Activated CD4-positive, alpha-beta T cell treated with anti-CD3 and anti-CD28 coated beads, Interleukin-2, amount 10 ng/mL, durations not matched to agents 24 days and 14 days (primary cell): Measurements from ENCODE around the gene CACNA1C. TPM values are rescaled to one million over a fixed set of nuclear protein-coding genes. Genes with fewer than 3 reads are reported as not detected.

Experiments used
- DNase-seq: peaks from one replicate; pipeline ENCODE4 v3.0.0; 2022
- H3K27ac Mint-ChIP-seq: one replicate; pipeline ENCODE4 v1.8.0; 2022; ENCODE audit warnings: mild to moderate bottlenecking, mixed read lengths
- H3K27me3 Mint-ChIP-seq: one replicate; pipeline ENCODE4 v1.8.0; 2022; ENCODE audit warnings: mixed read lengths
- H3K36me3 Mint-ChIP-seq: one replicate; pipeline ENCODE4 v1.8.0; 2022; ENCODE audit warnings: low read depth, mild to moderate bottlenecking, mixed read lengths
- H3K4me1 Mint-ChIP-seq: one replicate; pipeline ENCODE4 v1.8.0; 2021; ENCODE audit warnings: mixed read lengths
- H3K4me3 Mint-ChIP-seq: one replicate; pipeline ENCODE4 v1.8.0; 2022; ENCODE audit warnings: mild to moderate bottlenecking, moderate library complexity, mixed read lengths
- H3K9me3 Mint-ChIP-seq: one replicate; pipeline ENCODE4 v1.8.0; 2021; ENCODE audit warnings: mixed read lengths
- intact Hi-C: fragments of 100-400 bp; cut with micrococcal nuclease; formaldehyde crosslinking; loops from one replicate; pipeline ENCODE4 v1.15.1; 2023
- total RNA-seq: library from RNA; stranded (reverse); gene quantifications from 2 replicates; pipeline ENCODE4 v1.2.3, GENCODE V29; 2022

The CACNA1C gene
- total RNA-seq, 1 donor from 2014 or later, result 0.07 TPM

- no peak overlapping the region for H3K4me3 Mint-ChIP-seq
- no peak for DNase-seq
- no peak overlapping the region for H3K27ac Mint-ChIP-seq
- H3K36me3 Mint-ChIP-seq, result no peaks in the 10 kb centered on the region
- no peaks in the 10 kb centered on the region for H3K4me1 Mint-ChIP-seq
- intact Hi-C loops, result no loop called here
- H3K27me3 Mint-ChIP-seq, result peaks cover 1% of the 10 kb centered on the region
- H3K9me3 Mint-ChIP-seq, result no peaks in the 10 kb centered on the region
These were observed 253.2 kb downstream of the CACNA1C start for GRCh38 chr12:2306012-2306411.

- DNase-seq, result no peak
- H3K36me3 Mint-ChIP-seq, result no peaks in the 10 kb centered on the region
- peaks cover 1% of the 10 kb centered on the region for H3K27me3 Mint-ChIP-seq
- intact Hi-C loops, result no loop called here
- H3K4me1 Mint-ChIP-seq, result no peaks in the 10 kb centered on the region
- no peak overlapping the region for H3K27ac Mint-ChIP-seq
- no peaks in the 10 kb centered on the region for H3K9me3 Mint-ChIP-seq
- no peak overlapping the region for H3K4me3 Mint-ChIP-seq
These were observed 253.9 kb downstream of the CACNA1C start for GRCh38 chr12:2306735-2307134.

GRCh38 chr12:2307550-2307949, 254.8 kb downstream of the CACNA1C start:
- no peak overlapping the region for H3K27ac Mint-ChIP-seq
- no peak for DNase-seq
- intact Hi-C loops, result no loop called here
- no peaks in the 10 kb centered on the region for H3K36me3 Mint-ChIP-seq
- no peaks in the 10 kb centered on the region for H3K9me3 Mint-ChIP-seq
- H3K4me1 Mint-ChIP-seq, result no peaks in the 10 kb centered on the region
- H3K4me3 Mint-ChIP-seq, result no peak overlapping the region
- peaks cover 1% of the 10 kb centered on the region for H3K27me3 Mint-ChIP-seq

DNA sequence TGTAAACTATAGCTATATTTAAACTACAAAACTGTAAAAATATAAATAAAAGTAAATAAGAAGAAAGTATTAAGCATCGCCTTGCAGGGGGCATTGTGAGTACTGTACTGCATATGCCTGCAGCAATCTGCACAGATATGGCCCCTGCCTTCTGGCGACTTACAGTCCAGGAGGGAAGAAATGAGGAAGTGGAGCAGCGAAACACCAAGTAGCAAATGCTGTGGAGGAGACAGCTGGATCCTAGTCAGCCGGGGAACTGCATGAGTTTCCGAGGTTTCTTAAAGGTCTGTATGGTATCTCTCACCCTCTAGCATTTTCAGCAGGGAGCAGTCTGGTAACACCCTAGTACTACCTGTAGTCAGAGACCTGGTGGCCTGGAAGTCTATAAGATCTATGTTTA, 256.9 kb downstream of the CACNA1C start:
- no peak for DNase-seq
- intact Hi-C loops, result no loop called here
- Mint-ChIP-seq H3K36me3 (no peaks in the 10 kb centered on the region), H3K27me3 (peaks cover 1% of the 10 kb centered on the region), H3K9me3 (no peaks in the 10 kb centered on the region), H3K27ac (no peak overlapping the region), H3K4me3 (no peak overlapping the region), H3K4me1 (no peaks in the 10 kb centered on the region)

- Mint-ChIP-seq H3K4me1 (no peaks in the 10 kb centered on the region), H3K36me3 (no peaks in the 10 kb centered on the region), H3K27me3 (peaks cover 1% of the 10 kb centered on the region), H3K9me3 (no peaks in the 10 kb centered on the region), H3K27ac (no peak overlapping the region), H3K4me3 (no peak overlapping the region)
- no peak for DNase-seq
- intact Hi-C loops, result no loop called here
These were observed 258.4 kb downstream of the CACNA1C start for GRCh38 chr12:2311020-2311778.

DNA sequence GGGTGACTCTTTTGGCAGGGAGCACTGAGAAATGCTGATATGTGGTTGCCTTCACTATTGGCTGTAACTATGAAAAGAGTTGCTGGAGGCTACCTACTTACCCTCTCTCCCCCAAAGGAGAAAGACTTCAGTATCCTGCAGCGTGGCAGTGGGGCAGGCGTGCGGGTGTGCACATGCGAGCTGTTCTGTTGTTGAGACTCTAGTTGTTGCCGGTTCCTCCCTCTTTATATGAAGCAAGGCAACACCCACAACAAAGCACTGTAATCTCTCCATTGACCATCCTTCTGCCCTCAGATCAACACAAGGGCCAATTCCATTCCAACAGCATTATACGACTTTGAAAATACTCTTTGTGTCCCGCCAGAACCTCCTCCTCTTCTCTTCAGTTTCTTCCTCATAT, 259.4 kb downstream of the CACNA1C start:
- no peak overlapping the region for H3K4me3 Mint-ChIP-seq
- no peaks in the 10 kb centered on the region for H3K36me3 Mint-ChIP-seq
- peaks cover 1% of the 10 kb centered on the region for H3K27me3 Mint-ChIP-seq
- intact Hi-C loops, result no loop called here
- H3K27ac Mint-ChIP-seq, result no peak overlapping the region
- H3K9me3 Mint-ChIP-seq, result no peaks in the 10 kb centered on the region
- no peak for DNase-seq
- no peaks in the 10 kb centered on the region for H3K4me1 Mint-ChIP-seq

- Mint-ChIP-seq H3K4me1 (no peaks in the 10 kb centered on the region), H3K27me3 (peaks cover 1% of the 10 kb centered on the region), H3K36me3 (no peaks in the 10 kb centered on the region), H3K27ac (no peak overlapping the region), H3K4me3 (no peak overlapping the region), H3K9me3 (no peaks in the 10 kb centered on the region)
- intact Hi-C loops, result no loop called here
- no peak for DNase-seq
These were observed 260.0 kb downstream of the CACNA1C start for GRCh38 chr12:2312770-2313169.

DNA sequence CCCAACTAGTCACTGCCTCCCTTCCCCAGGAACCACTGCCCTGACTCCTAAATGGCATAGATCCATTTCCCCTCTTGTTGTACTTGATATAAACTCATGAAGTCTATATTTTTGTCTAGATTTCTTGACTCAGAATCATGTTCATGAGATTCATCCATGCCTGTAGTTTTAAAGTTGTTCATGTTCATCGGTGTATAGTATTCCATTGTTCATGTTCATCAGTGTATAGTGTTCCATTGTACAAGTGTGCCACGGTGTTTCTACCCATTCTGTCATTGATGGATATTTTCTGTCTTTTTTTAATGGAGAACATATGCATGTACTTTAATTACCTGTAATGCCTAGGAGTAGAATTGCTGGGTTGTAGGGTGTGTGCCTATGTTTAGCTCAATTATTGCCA, 261.7 kb downstream of the CACNA1C start:
- intact Hi-C loops, result no loop called here
- Mint-ChIP-seq H3K36me3 (no peaks in the 10 kb centered on the region), H3K4me3 (no peak overlapping the region)

DNA sequence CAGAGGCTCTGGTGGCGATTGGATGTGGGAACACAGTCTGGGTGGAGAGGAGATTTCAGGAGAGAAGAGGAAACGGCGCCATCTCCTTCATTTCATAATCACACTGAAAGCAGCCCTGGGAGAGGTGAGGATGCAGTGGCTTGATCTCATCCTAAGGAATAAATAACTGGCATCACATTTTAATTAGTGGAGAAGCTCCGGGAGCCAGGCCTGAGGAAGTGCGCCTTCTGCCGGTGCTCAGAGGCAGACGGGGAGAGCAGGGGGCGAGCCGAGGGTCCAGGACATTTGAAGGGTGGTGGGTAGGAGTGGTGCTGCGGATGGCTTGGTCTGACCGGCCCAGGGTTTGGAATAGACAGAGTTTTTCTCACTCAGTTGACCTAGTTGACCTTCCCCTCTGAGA, 265.0 kb downstream of the CACNA1C start:
- Mint-ChIP-seq H3K27me3 (peaks cover 10% of the 10 kb centered on the region), H3K4me3 (no peak overlapping the region), H3K4me1 (no peaks in the 10 kb centered on the region), H3K27ac (no peak overlapping the region), H3K36me3 (no peaks in the 10 kb centered on the region), H3K9me3 (no peaks in the 10 kb centered on the region)
- DNase-seq, result no peak
- intact Hi-C loops, result no loop called here

More for the DNA sequence above, 261.7 kb downstream of the CACNA1C start:
- Mint-ChIP-seq H3K27me3 (peaks cover 2% of the 10 kb centered on the region), H3K9me3 (no peaks in the 10 kb centered on the region), H3K4me1 (no peaks in the 10 kb centered on the region), H3K27ac (no peak overlapping the region)
- DNase-seq, result no peak

GRCh38 chr12:2318286-2318685, 265.5 kb downstream of the CACNA1C start:
- H3K36me3 Mint-ChIP-seq, result no peaks in the 10 kb centered on the region
- no peak overlapping the region for H3K4me3 Mint-ChIP-seq
- H3K27me3 Mint-ChIP-seq, result peaks cover 15% of the 10 kb centered on the region
- H3K27ac Mint-ChIP-seq, result no peak overlapping the region
- intact Hi-C loops, result no loop called here
- no peak for DNase-seq
- H3K9me3 Mint-ChIP-seq, result no peaks in the 10 kb centered on the region
- H3K4me1 Mint-ChIP-seq, result no peaks in the 10 kb centered on the region

- Mint-ChIP-seq H3K4me3 (no peak overlapping the region), H3K36me3 (no peaks in the 10 kb centered on the region), H3K27ac (no peak overlapping the region), H3K27me3 (peaks cover 19% of the 10 kb centered on the region), H3K9me3 (no peaks in the 10 kb centered on the region), H3K4me1 (no peaks in the 10 kb centered on the region)
- no peak for DNase-seq
- intact Hi-C loops, result no loop called here
These were observed 266.3 kb downstream of the CACNA1C start for GRCh38 chr12:2319136-2319535.

GRCh38 chr12:2319737-2320506, 267.1 kb downstream of the CACNA1C start:
- Mint-ChIP-seq H3K27me3 (peaks cover 19% of the 10 kb centered on the region), H3K9me3 (no peaks in the 10 kb centered on the region), H3K4me3 (no peak overlapping the region), H3K4me1 (no peaks in the 10 kb centered on the region), H3K36me3 (no peaks in the 10 kb centered on the region), H3K27ac (no peak overlapping the region)
- intact Hi-C loops, result no loop called here
- no peak for DNase-seq

GRCh38 chr12:2320841-2321240, 268.1 kb downstream of the CACNA1C start:
- Mint-ChIP-seq H3K9me3 (no peaks in the 10 kb centered on the region), H3K27me3 (peaks cover 22% of the 10 kb centered on the region), H3K36me3 (no peaks in the 10 kb centered on the region), H3K27ac (no peak overlapping the region), H3K4me3 (no peak overlapping the region), H3K4me1 (no peaks in the 10 kb centered on the region)
- intact Hi-C loops, result no loop called here
- no peak for DNase-seq

- H3K27me3 Mint-ChIP-seq, result peaks cover 24% of the 10 kb centered on the region
- no peaks in the 10 kb centered on the region for H3K9me3 Mint-ChIP-seq
- DNase-seq, result no peak
- no peaks in the 10 kb centered on the region for H3K4me1 Mint-ChIP-seq
- no peak overlapping the region for H3K4me3 Mint-ChIP-seq
- H3K36me3 Mint-ChIP-seq, result no peaks in the 10 kb centered on the region
- intact Hi-C loops, result no loop called here
- no peak overlapping the region for H3K27ac Mint-ChIP-seq
These were observed 269.9 kb downstream of the CACNA1C start for GRCh38 chr12:2322554-2323120.
